GM18526 (cell line): ENCODE measurements around the gene PCCA.
A peak's percentile ranks its signal among the peaks of the same experiment; 100 is the strongest.

Experiments used
- POLR2A ChIP-seq: IDR thresholded peaks from 3 replicates; pipeline ENCODE4 v1.6.1; 2011; ENCODE audit not compliant: insufficient read length; ENCODE audit errors: extremely low read depth

The PCCA gene, protein sequence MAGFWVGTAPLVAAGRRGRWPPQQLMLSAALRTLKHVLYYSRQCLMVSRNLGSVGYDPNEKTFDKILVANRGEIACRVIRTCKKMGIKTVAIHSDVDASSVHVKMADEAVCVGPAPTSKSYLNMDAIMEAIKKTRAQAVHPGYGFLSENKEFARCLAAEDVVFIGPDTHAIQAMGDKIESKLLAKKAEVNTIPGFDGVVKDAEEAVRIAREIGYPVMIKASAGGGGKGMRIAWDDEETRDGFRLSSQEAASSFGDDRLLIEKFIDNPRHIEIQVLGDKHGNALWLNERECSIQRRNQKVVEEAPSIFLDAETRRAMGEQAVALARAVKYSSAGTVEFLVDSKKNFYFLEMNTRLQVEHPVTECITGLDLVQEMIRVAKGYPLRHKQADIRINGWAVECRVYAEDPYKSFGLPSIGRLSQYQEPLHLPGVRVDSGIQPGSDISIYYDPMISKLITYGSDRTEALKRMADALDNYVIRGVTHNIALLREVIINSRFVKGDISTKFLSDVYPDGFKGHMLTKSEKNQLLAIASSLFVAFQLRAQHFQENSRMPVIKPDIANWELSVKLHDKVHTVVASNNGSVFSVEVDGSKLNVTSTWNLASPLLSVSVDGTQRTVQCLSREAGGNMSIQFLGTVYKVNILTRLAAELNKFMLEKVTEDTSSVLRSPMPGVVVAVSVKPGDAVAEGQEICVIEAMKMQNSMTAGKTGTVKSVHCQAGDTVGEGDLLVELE

DNA sequence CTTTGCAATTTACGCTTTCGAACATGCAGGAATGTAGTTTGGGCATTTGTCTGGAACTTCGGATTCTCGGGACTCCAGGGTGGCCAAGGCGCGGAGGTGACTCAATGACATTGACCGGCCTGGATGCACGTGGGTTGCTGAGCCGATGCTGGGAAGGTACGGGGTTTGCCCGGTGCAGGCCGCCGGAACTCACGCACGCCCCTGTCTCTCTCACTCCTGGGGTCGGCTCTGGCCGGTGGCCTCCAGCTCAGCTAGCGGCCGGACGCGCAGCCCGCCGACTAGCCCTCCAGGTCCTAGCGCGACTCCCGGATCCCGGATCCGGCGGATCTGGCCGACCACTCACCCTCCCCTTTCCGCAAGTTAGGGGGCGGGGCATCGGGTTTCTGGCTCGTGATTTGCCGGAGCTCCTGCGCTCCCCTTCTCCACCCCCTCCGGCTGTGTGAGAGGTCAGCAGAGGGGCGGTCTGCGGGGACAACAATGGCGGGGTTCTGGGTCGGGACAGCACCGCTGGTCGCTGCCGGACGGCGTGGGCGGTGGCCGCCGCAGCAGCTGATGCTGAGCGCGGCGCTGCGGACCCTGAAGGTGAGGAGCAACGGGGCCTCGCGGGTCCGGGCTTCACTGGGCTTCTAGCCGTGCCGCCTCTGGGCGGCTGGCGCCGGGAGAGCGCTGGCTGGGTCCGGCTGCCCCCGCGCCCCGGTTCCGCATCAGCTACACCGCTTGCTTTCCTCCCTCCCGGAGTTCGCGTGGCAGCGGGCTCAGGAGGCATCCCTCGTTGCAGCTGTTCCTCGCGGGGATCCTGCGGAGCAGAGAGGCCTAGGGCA is at the start of gene PCCA:
Gene PCCA (plus strand): TSS at position 450 of the 821 bp plus-strand sequence. CDS start 28 bp downstream, at position 478.
- TF ChIP-seq POLR2A, result peak; percentile 69

DNA sequence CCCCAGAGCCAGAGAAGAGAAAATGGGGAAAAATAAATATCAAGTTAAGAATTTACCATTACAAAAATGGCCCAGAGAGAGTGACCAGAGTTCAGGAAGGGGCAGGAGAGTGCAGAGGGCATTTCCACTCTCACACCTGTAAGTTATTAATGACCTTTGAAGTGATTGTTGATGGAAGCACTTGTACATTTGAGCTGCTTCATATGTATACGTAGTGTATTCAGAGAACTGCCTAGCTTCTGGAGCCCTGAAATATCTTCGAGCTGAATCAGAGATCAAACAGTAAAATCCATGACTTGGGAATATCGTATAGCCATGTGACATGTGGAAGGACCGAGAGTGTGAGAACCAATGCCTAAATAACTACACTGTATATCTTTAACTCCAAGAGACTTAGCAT is 49.2 kb upstream of the PCCA start:
- TF ChIP-seq POLR2A, result no peak

GRCh38 chr13:100040196-100040595 is 48.7 kb upstream of the PCCA start:
- TF ChIP-seq POLR2A, result no peak

- TF ChIP-seq POLR2A, result no peak
Measured at GRCh38 chr13:100044936-100045335, 44.0 kb upstream of the PCCA start.

DNA sequence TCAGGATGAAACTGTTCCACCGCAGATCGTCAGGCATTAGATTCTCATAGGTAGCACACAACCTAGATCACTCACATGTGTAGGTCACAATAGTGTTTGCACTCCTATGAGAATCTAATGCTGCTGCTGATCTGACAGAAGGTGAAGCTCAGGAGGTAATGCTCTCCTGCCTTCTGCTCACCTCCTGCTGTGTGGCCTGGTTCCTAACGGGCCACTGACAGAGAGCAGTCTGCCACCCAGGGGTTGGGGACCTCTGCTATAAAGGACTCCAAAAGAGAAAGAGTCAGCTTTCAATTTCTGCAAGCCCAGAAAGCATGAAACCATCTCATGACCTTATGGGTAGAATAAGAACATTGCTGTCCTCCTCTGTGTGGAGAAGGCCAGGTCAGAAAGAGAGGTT is 43.5 kb upstream of the PCCA start:
- no peak for TF ChIP-seq POLR2A

DNA sequence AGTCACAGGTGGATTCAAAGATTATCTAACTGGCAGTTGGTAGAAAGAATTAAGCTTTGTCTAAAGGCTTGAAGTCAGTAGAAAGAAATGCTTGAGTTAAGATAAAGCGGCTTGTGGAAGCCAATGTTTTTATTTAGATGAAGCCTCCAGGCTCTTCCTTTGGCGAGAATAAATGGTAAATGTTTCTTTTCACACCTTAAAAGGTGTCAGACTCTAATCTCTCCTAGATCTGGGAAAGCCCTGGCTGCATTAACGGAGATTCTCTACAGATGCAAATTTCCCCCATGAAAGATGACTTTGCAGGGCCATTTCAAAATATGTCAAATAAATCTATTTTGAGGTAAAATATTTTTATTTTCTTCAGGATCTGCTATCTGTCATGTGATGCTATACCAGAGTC is 37.8 kb upstream of the PCCA start:
- no peak for TF ChIP-seq POLR2A

GRCh38 chr13:100059827-100060226 is 29.1 kb upstream of the PCCA start:
- TF ChIP-seq POLR2A, result no peak

DNA sequence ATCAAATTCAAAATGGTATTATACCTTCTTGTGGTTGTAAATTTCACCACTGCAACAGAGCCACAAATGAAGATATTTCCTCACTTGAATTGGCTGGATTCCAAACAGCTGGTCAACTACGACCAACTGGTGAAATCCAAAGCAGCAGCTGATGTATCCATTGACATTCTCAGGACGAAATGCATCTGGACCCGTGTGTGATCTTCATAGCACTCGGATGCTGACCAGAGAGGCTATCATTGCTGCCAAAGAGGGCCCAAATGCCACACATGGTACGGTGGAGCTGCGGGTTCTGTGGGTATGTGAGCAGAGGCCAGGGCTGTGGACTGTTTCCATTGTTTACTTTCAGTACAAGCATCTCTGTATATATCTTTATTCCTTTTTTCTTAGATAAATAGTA is 25.6 kb upstream of the PCCA start:
- TF ChIP-seq POLR2A, result no peak

- no peak for TF ChIP-seq POLR2A
Measured at GRCh38 chr13:100063906-100064305, 25.0 kb upstream of the PCCA start.

DNA sequence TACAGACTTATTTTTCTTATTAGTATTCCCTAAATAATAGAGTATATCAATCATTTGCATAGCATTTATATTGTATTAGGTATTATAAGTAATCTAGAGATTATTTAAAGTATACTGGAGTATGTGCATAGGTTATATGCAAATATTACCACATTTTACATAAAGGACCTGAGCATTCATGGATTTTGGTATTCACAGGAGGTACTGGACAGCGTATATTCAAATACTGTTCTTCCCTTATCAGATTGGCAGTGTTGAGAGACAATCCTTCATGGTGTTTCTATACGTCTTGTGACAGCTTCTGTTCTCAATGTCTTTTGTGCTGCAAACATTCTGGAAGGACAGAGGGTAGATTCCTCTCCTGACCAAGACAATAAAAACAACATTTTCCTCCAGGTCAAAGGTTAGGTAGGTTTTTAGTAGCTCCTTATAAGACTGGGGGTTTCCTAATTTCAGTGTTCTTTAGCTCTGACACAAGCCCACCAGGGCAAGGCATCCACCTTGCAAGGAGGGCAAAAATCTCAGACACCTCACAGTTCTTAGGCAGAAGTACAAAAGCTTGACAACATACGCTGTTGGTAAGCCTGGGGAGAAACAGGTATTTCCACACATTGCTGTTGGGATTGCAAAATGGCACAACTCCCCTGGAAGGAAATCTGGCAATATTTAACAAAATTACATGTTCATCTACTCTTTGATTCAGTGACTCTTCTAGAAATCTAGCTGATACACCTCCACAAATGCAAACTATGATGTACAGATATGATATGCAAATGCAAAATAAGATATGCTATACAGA is 20.6 kb upstream of the PCCA start:
- no peak for TF ChIP-seq POLR2A

- TF ChIP-seq POLR2A, result no peak
Measured at GRCh38 chr13:100069278-100069677, 19.6 kb upstream of the PCCA start.

- TF ChIP-seq POLR2A, result no peak
Measured at GRCh38 chr13:100075700-100076587, 12.9 kb upstream of the PCCA start.

DNA sequence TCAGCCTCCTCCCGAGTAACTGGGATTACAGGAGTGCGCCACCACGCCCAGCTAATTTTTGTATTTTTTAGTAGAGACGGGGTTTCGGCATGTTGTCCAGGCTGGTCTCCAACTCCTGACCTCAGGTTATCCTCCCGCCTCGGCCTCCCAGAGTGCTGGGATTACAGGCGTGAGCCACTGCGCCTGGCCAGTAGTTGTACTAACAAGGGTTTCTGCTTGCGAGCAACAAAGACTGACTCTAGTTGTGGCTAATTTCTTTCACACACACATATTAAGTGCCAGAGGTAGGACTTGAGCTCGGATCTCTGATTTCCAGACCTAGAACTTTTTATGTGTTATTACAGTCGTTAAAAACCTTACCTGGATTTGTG is 635 bp upstream of the PCCA start:
- TF ChIP-seq POLR2A, result no peak

DNA sequence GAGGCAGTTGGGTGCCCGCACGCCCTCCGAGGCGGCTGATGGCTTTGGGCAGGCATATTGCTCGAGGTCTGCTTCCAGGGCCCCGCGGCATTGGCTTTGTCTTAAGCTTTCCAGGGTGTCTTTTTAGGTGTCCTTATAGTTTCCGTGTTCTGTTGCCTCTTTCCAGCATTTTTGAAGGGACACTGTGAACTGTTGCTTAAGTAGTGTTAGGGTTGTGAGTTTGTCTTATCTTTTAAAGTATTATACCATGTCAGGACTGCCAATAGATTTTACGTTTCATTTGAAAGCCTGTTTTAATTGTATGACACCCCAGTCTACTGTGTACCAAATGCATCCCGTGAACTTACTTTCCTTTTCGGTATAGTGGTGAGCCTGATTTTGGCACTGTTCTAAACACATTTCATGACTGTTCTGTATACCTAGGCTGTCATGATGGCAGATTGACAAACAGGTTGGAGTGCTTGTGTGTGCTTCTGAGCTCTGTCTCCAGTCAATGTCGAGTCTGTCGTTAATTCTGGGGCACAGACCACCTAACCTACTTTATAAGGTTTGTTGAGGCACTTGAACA is 656 bp downstream of the PCCA start:
- TF ChIP-seq POLR2A, result no peak

DNA sequence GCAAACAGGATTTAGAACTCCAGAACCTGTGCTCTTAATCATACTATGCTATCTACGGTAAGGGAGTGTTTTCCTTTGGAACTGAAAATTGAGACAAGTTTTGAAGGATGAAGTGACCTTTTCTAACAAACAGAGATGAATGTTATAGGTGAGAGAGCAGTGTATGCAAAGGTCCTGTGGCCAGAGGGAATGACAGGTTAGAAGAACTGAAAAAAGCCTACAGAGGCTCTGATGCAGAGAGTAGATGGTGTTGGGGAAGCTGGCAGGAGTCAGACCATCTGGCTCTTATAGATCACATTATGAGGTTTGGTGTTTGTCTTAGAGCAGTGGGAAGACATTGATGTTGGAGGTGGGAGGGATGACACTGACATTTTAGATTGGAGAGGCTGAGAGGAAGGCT is 2.0 kb downstream of the PCCA start:
- no peak for TF ChIP-seq POLR2A
